Measurements from ENCODE around the gene L3MBTL3. TPM values are rescaled to one million over a fixed set of nuclear protein-coding genes. Genes with fewer than 3 reads are reported as not detected.
"Not testable (repeated sequence)": the region's sequence is repeated elsewhere in the genome, so short reads cannot be mapped to it uniquely, and the experiment has no call there.

The L3MBTL3 gene
- polyA plus RNA-seq, 2 of the 4 experiments (the other 2 are of a cell fraction) = 3.0 to 5.9 TPM

- FAIRE-seq = no peak
- ChIA-PET POLR2A (no interaction called here), CTCF (no interaction called here)
Measured at GRCh38 chr6:130116273-130116672, 97.9 kb downstream of the L3MBTL3 start.

GRCh38 chr6:130117187-130117701 lies 98.9 kb downstream of the L3MBTL3 start:
- H3K4me1 ChIP-seq; H3K9me3 ChIP-seq; FAIRE-seq; H3K4me3 ChIP-seq; DNase-seq (ENCODE audit: low read depth in 1 of 2, low spot score in 1 of 2); H3K27ac ChIP-seq; CTCF ChIA-PET; ATAC-seq; H3K4me2 ChIP-seq; POLR2A ChIA-PET: not testable (repeated sequence)
- WGBS (ENCODE audit: missing lambda C conversion rate) = 97% methylated on average over 2 of the region's 4 CpGs

More at GRCh38 chr6:130116273-130116672, 97.9 kb downstream of the L3MBTL3 start:
- no peak overlapping the region for H3K4me2 ChIP-seq
- H3K4me3 ChIP-seq = no peak overlapping the region
- TF ChIP-seq RFX5 (IDR thresholded peaks at IDR 0.05) (no peak), NR3C1 (IDR thresholded peaks at IDR 0.05) (no peak), ZSCAN20 (CRISPR knock-in tag; IDR thresholded peaks at IDR 0.05) (no peak), RAD21 (conservative IDR thresholded peaks at IDR 0.05 in 1 of 2, IDR thresholded peaks at IDR 0.05 in 1 of 2) (no peak), MAZ (IDR thresholded peaks at IDR 0.05; ENCODE audit: borderline replicate concordance, low read depth, low read length) (no peak)
- H3K27ac ChIP-seq = no peak overlapping the region
- H3K9me3 ChIP-seq = no peaks in the 10 kb centered on the region
- ATAC-seq (no peak), DNase-seq (ENCODE audit: low read depth in 1 of 2, low spot score in 1 of 2) (no peak)
- 69% methylated on average over 4 of the region's 4 CpGs for WGBS (ENCODE audit: missing lambda C conversion rate)
- H3K4me1 ChIP-seq = no peaks in the 10 kb centered on the region

GRCh38 chr6:130118236-130118635 lies 99.9 kb downstream of the L3MBTL3 start:
- POLR2A ChIA-PET = no interaction called here
- FAIRE-seq = no peak
- CTCF ChIA-PET = no interaction called here

GRCh38 chr6:130119211-130119610 lies 100.8 kb downstream of the L3MBTL3 start:
- H3K4me1 ChIP-seq = no peaks in the 10 kb centered on the region
- H3K4me2 ChIP-seq = no peak overlapping the region
- H3K9me3 ChIP-seq = no peaks in the 10 kb centered on the region
- no peak for TF ChIP-seq JUNB (IDR thresholded peaks at IDR 0.05)
- TF ChIP-seq MAFK (IDR thresholded peaks at IDR 0.05; ENCODE audit: partially characterized antibody) = peak; percentile 26
- H3K27ac ChIP-seq = no peak overlapping the region
- ChIA-PET POLR2A (no interaction called here), CTCF (no interaction called here)
- no peak for ATAC-seq
- FAIRE-seq = no peak
- 92% methylated on average over 1 of the region's 1 CpG for WGBS (ENCODE audit: missing lambda C conversion rate)
- no peak overlapping the region for H3K4me3 ChIP-seq
- no peak for DNase-seq (ENCODE audit: low read depth in 1 of 2, low spot score in 1 of 2)

More at GRCh38 chr6:130118236-130118635, 99.9 kb downstream of the L3MBTL3 start:
- TF ChIP-seq NPAS2 (CRISPR knock-in tag; IDR thresholded peaks at IDR 0.05; ENCODE audit: borderline replicate concordance) = no peak
- TF ChIP-seq POLR2AphosphoS2 (conservative IDR thresholded peaks at IDR 0.05; ENCODE audit: low read length) = no peak
- TF ChIP-seq HMGXB4 (CRISPR knock-in tag; IDR thresholded peaks at IDR 0.05; ENCODE audit: borderline replicate concordance) = no peak
- no peak for TF ChIP-seq NFE2L2 (conservative IDR thresholded peaks at IDR 0.05; ENCODE audit: low read length)
- no peak for TF ChIP-seq JUNB (IDR thresholded peaks at IDR 0.05)
- no peak for TF ChIP-seq BHLHE40 (IDR thresholded peaks at IDR 0.05; ENCODE audit: low read depth, low read length)
- no peak for TF ChIP-seq KDM1A (IDR thresholded peaks at IDR 0.05; ENCODE audit: low read depth)
- no peak for TF ChIP-seq SREBF2 (IDR thresholded peaks at IDR 0.05)
- 81% methylated on average over 6 of the region's 6 CpGs for WGBS (ENCODE audit: missing lambda C conversion rate)
- H3K27ac ChIP-seq = no peak overlapping the region
- no peak overlapping the region for H3K4me3 ChIP-seq
- ATAC-seq (no peak), DNase-seq (ENCODE audit: low read depth in 1 of 2, low spot score in 1 of 2) (no peak)
- no peaks in the 10 kb centered on the region for H3K4me1 ChIP-seq
- H3K9me3 ChIP-seq = no peaks in the 10 kb centered on the region
- H3K4me2 ChIP-seq = no peak overlapping the region

GRCh38 chr6:130120731-130121130 lies 102.3 kb downstream of the L3MBTL3 start:
- H3K4me1 ChIP-seq = no peaks in the 10 kb centered on the region
- H3K9me3 ChIP-seq = no peaks in the 10 kb centered on the region
- FAIRE-seq (no peak), DNase-seq (ENCODE audit: low read depth in 1 of 2, low spot score in 1 of 2) (no peak), ATAC-seq (no peak)
- no peak overlapping the region for H3K4me3 ChIP-seq
- ChIA-PET POLR2A (no interaction called here), CTCF (no interaction called here)
- H3K4me2 ChIP-seq = no peak overlapping the region
- no peak for TF ChIP-seq NPAS2 (CRISPR knock-in tag; IDR thresholded peaks at IDR 0.05; ENCODE audit: borderline replicate concordance)
- TF ChIP-seq GATA3 (IDR thresholded peaks at IDR 0.05; ENCODE audit: borderline replicate concordance) = no peak
- TF ChIP-seq PBX3 (IDR thresholded peaks at IDR 0.05) = no peak
- TF ChIP-seq KDM1A (IDR thresholded peaks at IDR 0.05; ENCODE audit: low read depth) = no peak
- H3K27ac ChIP-seq = no peak overlapping the region

Data from A549 (cell line).